Measurements from ENCODE around the gene NT5E. TPM values are rescaled to one million over a fixed set of nuclear protein-coding genes. Genes with fewer than 3 reads are reported as not detected.

Gene NT5E
- total RNA-seq, 1 experiment from 2014 or later, result 112 TPM

GRCh38 chr6:85425997-85426396, 23.9 kb upstream of the NT5E start:
- BruUV-seq (replicated peaks), result no TSS peak
- H3K27ac Mint-ChIP-seq (ENCODE audit: low read depth, unreplicated experiment), result no peak overlapping the region

DNA sequence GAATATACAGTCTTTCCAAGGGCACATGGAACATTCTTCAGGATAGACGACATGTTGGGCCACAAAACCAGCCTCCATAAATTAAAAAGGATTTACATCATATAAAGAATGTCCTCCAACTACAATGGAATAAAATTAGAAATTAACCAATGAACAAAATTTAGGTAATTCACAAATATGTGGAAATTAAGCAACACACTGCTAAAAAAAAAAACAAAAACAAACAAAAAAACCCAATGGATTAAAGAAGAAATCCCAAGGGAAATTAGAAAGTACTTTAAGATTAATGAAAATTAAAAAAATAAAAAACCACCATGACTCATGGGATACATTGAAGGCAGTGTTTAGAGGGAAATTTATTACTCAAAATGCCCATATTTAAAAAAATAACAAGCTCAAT, 21.4 kb upstream of the NT5E start:
- Mint-ChIP-seq H3K4me1 (ENCODE audit: insufficient read depth, unreplicated experiment) (no peaks in the 10 kb centered on the region), H3K9me3 (ENCODE audit: unreplicated experiment) (peaks cover 27% of the 10 kb centered on the region), H3K4me3 (ENCODE audit: unreplicated experiment) (no peak overlapping the region), H3K36me3 (ENCODE audit: insufficient read depth, unreplicated experiment) (no peaks in the 10 kb centered on the region), H3K27ac (ENCODE audit: low read depth, unreplicated experiment) (no peak overlapping the region), H3K27me3 (ENCODE audit: insufficient read depth, unreplicated experiment) (no peaks in the 10 kb centered on the region)
- ChIA-PET POLR2A (no interaction called here), CTCF (interaction anchor here (0.6 kb wide), 1 partner anchor 214 kb away, joined by 3 read pairs; the partner anchor contains the start of gene SYNCRIP)
- TF ChIP-seq, protein P1, sequence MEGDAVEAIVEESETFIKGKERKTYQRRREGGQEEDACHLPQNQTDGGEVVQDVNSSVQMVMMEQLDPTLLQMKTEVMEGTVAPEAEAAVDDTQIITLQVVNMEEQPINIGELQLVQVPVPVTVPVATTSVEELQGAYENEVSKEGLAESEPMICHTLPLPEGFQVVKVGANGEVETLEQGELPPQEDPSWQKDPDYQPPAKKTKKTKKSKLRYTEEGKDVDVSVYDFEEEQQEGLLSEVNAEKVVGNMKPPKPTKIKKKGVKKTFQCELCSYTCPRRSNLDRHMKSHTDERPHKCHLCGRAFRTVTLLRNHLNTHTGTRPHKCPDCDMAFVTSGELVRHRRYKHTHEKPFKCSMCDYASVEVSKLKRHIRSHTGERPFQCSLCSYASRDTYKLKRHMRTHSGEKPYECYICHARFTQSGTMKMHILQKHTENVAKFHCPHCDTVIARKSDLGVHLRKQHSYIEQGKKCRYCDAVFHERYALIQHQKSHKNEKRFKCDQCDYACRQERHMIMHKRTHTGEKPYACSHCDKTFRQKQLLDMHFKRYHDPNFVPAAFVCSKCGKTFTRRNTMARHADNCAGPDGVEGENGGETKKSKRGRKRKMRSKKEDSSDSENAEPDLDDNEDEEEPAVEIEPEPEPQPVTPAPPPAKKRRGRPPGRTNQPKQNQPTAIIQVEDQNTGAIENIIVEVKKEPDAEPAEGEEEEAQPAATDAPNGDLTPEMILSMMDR (IDR thresholded peaks at IDR 0.05; ENCODE audit: unreplicated experiment), result no peak
- BruUV-seq (replicated peaks), result no TSS peak
- intact Hi-C loops (cut with micrococcal nuclease), result no loop called here
- DNase-seq (ENCODE audit: unreplicated experiment), result no peak

More at GRCh38 chr6:85425997-85426396, 23.9 kb upstream of the NT5E start:
- ChIA-PET POLR2A (no interaction called here), CTCF (interaction anchor here (0.8 kb wide), 1 partner anchor 23 kb away, joined by 3 read pairs; no protein-coding TSS in a partner anchor)
- no peaks in the 10 kb centered on the region for H3K36me3 Mint-ChIP-seq (ENCODE audit: insufficient read depth, unreplicated experiment)
- TF ChIP-seq, protein P1 (IDR thresholded peaks at IDR 0.05; ENCODE audit: unreplicated experiment), result no peak
- H3K9me3 Mint-ChIP-seq (ENCODE audit: unreplicated experiment), result peaks cover 20% of the 10 kb centered on the region
- no peak for DNase-seq (ENCODE audit: unreplicated experiment)
- H3K4me3 Mint-ChIP-seq (ENCODE audit: unreplicated experiment), result no peak overlapping the region
- intact Hi-C loops (cut with micrococcal nuclease), result no loop called here
- no peaks in the 10 kb centered on the region for H3K27me3 Mint-ChIP-seq (ENCODE audit: insufficient read depth, unreplicated experiment)
- H3K4me1 Mint-ChIP-seq (ENCODE audit: insufficient read depth, unreplicated experiment), result no peaks in the 10 kb centered on the region

GRCh38 chr6:85429346-85429745, 20.5 kb upstream of the NT5E start:
- intact Hi-C loops (cut with micrococcal nuclease), result no loop called here
- DNase-seq (ENCODE audit: unreplicated experiment), result no peak
- no peaks in the 10 kb centered on the region for H3K4me1 Mint-ChIP-seq (ENCODE audit: insufficient read depth, unreplicated experiment)
- no peak overlapping the region for H3K4me3 Mint-ChIP-seq (ENCODE audit: unreplicated experiment)
- H3K27me3 Mint-ChIP-seq (ENCODE audit: insufficient read depth, unreplicated experiment), result no peaks in the 10 kb centered on the region
- ChIA-PET CTCF (no interaction called here), POLR2A (interaction anchor here (1.3 kb wide), 1 partner anchor 33 kb away, joined by 3 read pairs; no protein-coding TSS in a partner anchor)
- no TSS peak for BruUV-seq (replicated peaks)
- peaks cover 32% of the 10 kb centered on the region for H3K9me3 Mint-ChIP-seq (ENCODE audit: unreplicated experiment)
- H3K36me3 Mint-ChIP-seq (ENCODE audit: insufficient read depth, unreplicated experiment), result no peaks in the 10 kb centered on the region
- TF ChIP-seq, protein P1 (IDR thresholded peaks at IDR 0.05; ENCODE audit: unreplicated experiment), result no peak
- H3K27ac Mint-ChIP-seq (ENCODE audit: low read depth, unreplicated experiment), result no peak overlapping the region

DNA sequence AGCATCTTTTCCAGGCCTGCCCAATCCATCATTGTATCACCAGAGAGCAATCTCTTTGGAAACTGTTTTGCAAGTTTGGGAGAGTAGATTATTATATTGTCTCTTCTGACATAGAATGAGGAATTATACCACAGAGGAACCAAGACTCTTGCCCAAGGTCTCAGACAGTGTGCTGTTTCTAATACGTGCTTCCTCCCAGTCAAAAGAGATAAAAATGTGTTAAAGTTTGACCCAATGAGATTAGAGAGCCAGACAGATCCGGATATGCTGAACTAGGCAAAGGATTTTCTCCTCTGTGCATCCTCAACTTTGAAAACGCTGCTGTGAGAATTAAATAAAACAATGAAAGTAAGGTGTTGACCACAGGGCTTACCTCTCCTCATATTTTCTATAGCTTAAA, 18.6 kb upstream of the NT5E start:
- POLR2A ChIA-PET, result interaction anchor here (1.1 to 1.2 kb wide), 2 partner anchors 14 to 19 kb away, joined by 4 to 5 read pairs; no protein-coding TSS in a partner anchor
- DNase-seq (ENCODE audit: unreplicated experiment), result no peak
- H3K4me3 Mint-ChIP-seq (ENCODE audit: unreplicated experiment), result no peak overlapping the region
- TF ChIP-seq, protein P1 (IDR thresholded peaks at IDR 0.05; ENCODE audit: unreplicated experiment), result no peak
- no TSS peak for BruUV-seq (replicated peaks)
- no peaks in the 10 kb centered on the region for H3K27me3 Mint-ChIP-seq (ENCODE audit: insufficient read depth, unreplicated experiment)
- CTCF ChIA-PET, result no interaction called here
- no peaks in the 10 kb centered on the region for H3K36me3 Mint-ChIP-seq (ENCODE audit: insufficient read depth, unreplicated experiment)
- peaks cover 1% of the 10 kb centered on the region for H3K4me1 Mint-ChIP-seq (ENCODE audit: insufficient read depth, unreplicated experiment)
- intact Hi-C loops (cut with micrococcal nuclease), result no loop called here
- no peak overlapping the region for H3K27ac Mint-ChIP-seq (ENCODE audit: low read depth, unreplicated experiment)
- peaks cover 19% of the 10 kb centered on the region for H3K9me3 Mint-ChIP-seq (ENCODE audit: unreplicated experiment)
